GM12801 (cell line): ENCODE measurements around the gene LMTK2.

ENCODE experiments used
- TF ChIP-seq, protein P1 (sequence below): IDR thresholded peaks from one replicate; pipeline ENCODE4 v1.5.1; 2011; ENCODE audit warnings: control low read depth; ENCODE audit not compliant: insufficient read length; ENCODE audit errors: extremely low read depth

The LMTK2 gene

DNA sequence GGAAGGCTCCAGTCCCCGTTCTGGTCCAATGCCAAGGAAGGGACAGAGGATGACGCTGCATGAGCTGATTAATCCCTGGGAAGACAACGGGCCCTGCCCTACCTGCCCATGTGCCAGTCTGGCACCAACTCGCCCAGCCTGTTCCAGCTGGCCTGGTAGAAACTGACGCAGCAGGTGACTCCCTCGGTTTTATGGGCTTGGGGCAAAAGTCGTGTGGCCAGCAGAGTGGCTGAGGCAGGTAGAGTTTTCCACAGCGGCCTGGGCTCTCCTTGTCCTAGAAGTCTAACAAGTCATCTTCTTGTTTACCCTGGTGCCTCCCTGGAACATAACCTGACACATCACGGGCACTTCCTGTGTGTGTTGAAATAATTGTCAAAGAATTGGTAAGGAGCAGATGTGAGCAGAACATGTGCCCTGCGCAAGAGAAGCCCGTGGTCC lies 20.4 kb upstream of the LMTK2 start:
- TF ChIP-seq, protein P1, sequence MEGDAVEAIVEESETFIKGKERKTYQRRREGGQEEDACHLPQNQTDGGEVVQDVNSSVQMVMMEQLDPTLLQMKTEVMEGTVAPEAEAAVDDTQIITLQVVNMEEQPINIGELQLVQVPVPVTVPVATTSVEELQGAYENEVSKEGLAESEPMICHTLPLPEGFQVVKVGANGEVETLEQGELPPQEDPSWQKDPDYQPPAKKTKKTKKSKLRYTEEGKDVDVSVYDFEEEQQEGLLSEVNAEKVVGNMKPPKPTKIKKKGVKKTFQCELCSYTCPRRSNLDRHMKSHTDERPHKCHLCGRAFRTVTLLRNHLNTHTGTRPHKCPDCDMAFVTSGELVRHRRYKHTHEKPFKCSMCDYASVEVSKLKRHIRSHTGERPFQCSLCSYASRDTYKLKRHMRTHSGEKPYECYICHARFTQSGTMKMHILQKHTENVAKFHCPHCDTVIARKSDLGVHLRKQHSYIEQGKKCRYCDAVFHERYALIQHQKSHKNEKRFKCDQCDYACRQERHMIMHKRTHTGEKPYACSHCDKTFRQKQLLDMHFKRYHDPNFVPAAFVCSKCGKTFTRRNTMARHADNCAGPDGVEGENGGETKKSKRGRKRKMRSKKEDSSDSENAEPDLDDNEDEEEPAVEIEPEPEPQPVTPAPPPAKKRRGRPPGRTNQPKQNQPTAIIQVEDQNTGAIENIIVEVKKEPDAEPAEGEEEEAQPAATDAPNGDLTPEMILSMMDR: no peak

DNA sequence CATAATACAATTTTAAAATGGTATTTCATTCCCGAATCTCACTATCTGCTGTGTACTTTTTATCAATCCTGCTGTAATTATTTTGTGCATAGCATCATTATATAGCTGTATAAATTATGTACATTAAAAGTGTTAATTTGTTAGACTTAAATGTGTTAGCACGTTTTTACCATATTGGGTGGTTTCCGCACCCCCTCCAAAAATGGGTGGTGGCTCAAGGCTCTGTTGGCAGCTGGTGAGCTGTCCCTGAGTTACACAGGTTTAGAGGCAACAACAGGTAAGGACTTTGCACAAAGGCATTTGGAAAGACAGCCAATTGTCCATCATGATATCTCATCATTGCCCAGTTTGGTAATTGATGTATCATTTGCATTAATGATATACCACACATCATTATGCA lies 18.6 kb upstream of the LMTK2 start:
- TF ChIP-seq, protein P1: no peak

DNA sequence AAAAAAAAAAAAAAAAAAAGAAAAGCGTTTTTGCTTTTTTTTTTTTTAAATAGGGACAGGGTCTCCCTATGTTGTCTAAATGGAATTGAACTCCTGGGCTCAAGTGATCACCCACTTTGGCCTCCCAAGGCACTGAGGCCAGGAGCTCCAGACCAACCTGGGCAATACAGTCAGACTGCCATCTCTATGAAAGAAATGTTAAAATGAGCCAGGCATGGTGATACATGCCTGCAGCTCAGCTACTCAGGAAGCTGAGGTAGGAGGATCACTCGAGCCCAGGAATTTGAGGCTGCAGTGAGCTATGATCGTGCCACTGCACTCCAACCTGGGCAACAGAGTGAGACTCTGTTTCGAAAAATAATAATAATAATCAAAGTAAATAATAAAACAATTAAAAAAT lies 16.5 kb upstream of the LMTK2 start:
- TF ChIP-seq, protein P1: no peak

DNA sequence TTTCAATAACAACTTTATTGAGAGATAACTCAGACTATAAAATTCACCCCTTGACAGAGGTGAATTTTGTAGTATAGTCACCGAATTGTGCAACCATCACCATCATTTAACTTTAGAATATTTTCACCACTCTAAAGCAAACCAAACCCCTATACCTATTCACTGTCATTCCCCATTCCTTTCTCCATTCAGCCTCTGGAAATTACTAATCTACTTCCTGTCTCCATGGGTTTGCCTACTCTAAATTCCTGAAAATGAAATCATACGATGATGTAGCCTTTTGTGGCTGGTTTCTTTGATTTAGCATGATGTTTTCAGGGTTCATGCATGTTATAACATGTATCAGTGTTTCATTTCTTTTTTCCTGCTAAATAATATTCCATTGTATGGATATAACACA lies 15.6 kb upstream of the LMTK2 start:
- TF ChIP-seq, protein P1: no peak

DNA sequence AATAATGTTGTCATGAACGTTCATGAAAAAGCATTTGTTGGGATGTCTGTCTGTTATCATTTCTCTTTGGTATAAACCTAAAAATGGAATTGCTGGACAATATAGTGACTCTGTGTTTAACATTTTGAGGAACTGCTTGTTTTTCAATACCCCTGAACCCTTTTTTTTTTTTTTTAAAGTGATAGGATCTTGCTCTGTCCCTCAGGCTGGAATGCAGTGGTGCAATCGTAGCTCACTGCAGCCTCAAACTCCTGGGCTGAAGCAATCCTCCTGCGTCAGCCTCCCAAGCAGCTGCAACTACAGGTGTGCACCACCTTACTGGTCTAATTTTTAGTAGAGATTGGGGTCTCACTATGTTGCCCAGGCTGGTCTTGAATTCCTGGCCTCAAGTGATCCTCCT lies 15.1 kb upstream of the LMTK2 start:
- TF ChIP-seq, protein P1: no peak

DNA sequence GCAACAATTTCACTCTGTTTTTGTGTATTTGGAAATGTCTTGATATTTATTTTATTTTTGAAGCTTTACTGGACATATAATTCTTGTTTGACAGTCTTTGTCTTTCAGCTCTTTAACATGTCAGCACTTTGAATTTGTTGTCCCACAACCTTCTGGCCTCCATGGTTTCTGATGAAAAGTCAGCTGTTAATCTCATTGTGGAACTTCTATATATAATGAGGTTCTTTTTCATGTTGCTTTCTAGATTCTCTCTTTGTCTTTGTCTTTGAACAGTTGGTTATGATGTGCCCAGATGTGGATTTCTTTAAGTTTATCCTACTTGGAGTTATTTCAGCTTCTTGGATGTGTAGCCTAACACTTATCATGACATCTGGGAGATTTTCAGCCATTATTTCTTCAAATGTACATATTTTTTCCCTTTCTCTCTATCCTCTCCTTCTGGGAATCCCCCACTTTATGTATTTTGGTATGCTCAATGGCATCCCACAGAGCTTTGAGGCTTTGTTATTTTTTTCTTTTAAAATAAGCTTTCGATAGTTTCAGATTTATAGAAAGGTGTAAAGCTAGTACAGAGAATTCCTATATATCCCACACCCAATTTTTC lies 9.5 kb upstream of the LMTK2 start:
- TF ChIP-seq, protein P1: no peak

DNA sequence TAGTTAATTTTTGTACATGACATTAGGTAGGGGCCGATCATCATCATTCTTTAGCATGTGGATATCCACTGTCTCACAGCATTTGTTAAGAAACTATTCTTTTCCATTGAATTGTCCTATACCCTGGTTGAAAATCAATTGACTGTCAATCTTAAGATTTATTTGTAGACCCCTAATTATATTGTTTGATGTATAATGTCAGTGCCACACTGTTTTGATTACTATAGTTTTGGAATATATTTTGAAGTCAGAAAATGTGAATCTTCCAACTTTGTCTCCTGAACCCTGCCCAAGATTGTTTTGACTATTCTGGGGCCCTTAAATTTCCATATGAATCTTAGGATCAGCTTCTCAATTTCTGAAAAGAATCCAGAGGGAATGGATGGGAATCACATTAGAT lies 6.6 kb upstream of the LMTK2 start:
- TF ChIP-seq, protein P1: no peak
